Endothelial cell of umbilical vein (primary cell): Measurements from ENCODE around the gene KIAA0825. TPM values are rescaled to one million over a fixed set of nuclear protein-coding genes. Genes with fewer than 3 reads are reported as not detected.

Experiments
- Bru-seq: library from RNA; stranded (reverse); fragments of 400-500 nt; gene quantifications from one replicate; lab custom pipeline; 2021; lab: Mats Ljungman, UMichigan
- BruChase-seq, 2 experiments: library from RNA; stranded (reverse); fragments of 400-500 nt; gene quantifications; one replicate each; lab custom pipeline; 2021; lab: Mats Ljungman, UMichigan
- BruUV-seq: library from RNA; stranded (reverse); fragments of 400-500 nt; replicated peaks from 2 replicates; lab custom pipeline; 2021; lab: Mats Ljungman, UMichigan
- CTCF ChIA-PET: fragments of 300-600, 350-600 bp; sonication (Branson Sonifier 250); formaldehyde crosslinking; loops from one replicate; lab custom pipeline; 2021; ENCODE audit warnings: antibody characterized with exemption, inconsistent platforms; lab: Charles Lee
- POLR2A ChIA-PET: fragments of 300-600, 350-600 bp; sonication (Branson Sonifier 250); formaldehyde crosslinking; loops from one replicate; lab custom pipeline; 2021; ENCODE audit warnings: antibody characterized with exemption, inconsistent platforms; lab: Charles Lee
- DNase-seq: peaks from one replicate; pipeline ENCODE4 v3.0.0-alpha.2; 2011; ENCODE audit warnings: low read depth, low spot score
- FAIRE-seq: peaks from 2 replicates; lab custom pipeline; 2011; peaks lifted over from hg19 to GRCh38; lab: Jason Lieb, UNC
- H2AFZ ChIP-seq: 2 replicates; pipeline ENCODE4 v1.6.0; 2012; ENCODE audit warnings: low read depth, low read length, control low read depth, inconsistent platforms
- H3K27ac ChIP-seq: 2 replicates; pipeline ENCODE4 v1.5.1; 2011; ENCODE audit warnings: low read depth, mild to moderate bottlenecking, control low read depth, low read length, moderate library complexity; ENCODE audit not compliant: insufficient read depth
- H3K27me3 ChIP-seq, 2 experiments: 2 replicates each; pipeline versions ENCODE4 v1.6.0 to v1.6.1; 2011; ENCODE audit warnings: low read length in 2 of 2, mixed read lengths in 1 of 2; ENCODE audit not compliant: control insufficient read depth in 2 of 2, insufficient read depth in 2 of 2
- H3K36me3 ChIP-seq, 2 experiments: 2 replicates in 1 of 2; 3 replicates in 1 of 2; pipeline ENCODE4 v1.5.1; 2011; ENCODE audit warnings: low read length in 2 of 2, mild to moderate bottlenecking in 1 of 2, moderate library complexity in 1 of 2; ENCODE audit not compliant: control insufficient read depth in 2 of 2, insufficient read depth in 2 of 2; ENCODE audit errors: extremely low read depth in 1 of 2
- H3K4me1 ChIP-seq: 3 replicates; pipeline ENCODE4 v1.5.1; 2011; ENCODE audit warnings: mild to moderate bottlenecking, low read length; ENCODE audit not compliant: control insufficient read depth, insufficient read depth; ENCODE audit errors: extremely low read depth
- H3K4me2 ChIP-seq: 2 replicates; pipeline ENCODE4 v1.6.1; 2011; ENCODE audit warnings: low read length, control low read depth, mixed read lengths; ENCODE audit not compliant: insufficient read depth
- H3K4me3 ChIP-seq, 3 experiments: fragments of 200-600 bp in 1 of 3; sonication (generic), shearing (Covaris generic) in 1 of 3; replicated peaks in 1 of 3; 2 replicates each; pipeline ENCODE4 v1.5.1; 2011 to 2016; ENCODE audit warnings: control low read depth in 3 of 3, low read length in 3 of 3, mild to moderate bottlenecking in 2 of 3, inconsistent platforms in 1 of 3, low read depth in 1 of 3, moderate library complexity in 1 of 3; ENCODE audit not compliant: insufficient read depth in 1 of 3
- H3K79me2 ChIP-seq: 2 replicates; pipeline ENCODE4 v1.6.0; 2012; ENCODE audit warnings: low read length, inconsistent platforms; ENCODE audit not compliant: control insufficient read depth, insufficient read depth
- H3K9ac ChIP-seq: replicated peaks from 2 replicates; pipeline ENCODE3; 2011; ENCODE audit warnings: low read length, control low read depth; ENCODE audit not compliant: insufficient read depth; ENCODE audit errors: extremely low read depth
- H3K9me1 ChIP-seq: replicated peaks from 3 replicates; pipeline ENCODE4 v1.6.0; 2011; ENCODE audit warnings: mild to moderate bottlenecking, low read length; ENCODE audit not compliant: control insufficient read depth, insufficient read depth; ENCODE audit errors: extremely low read depth
- H3K9me3 ChIP-seq: replicated peaks from 2 replicates; pipeline ENCODE4 v1.5.1; 2012; ENCODE audit warnings: low read length, inconsistent platforms; ENCODE audit not compliant: control insufficient read depth, insufficient read depth
- H4K20me1 ChIP-seq: replicated peaks from 2 replicates; pipeline ENCODE3; 2011; ENCODE audit warnings: mild to moderate bottlenecking, low read length; ENCODE audit not compliant: control insufficient read depth, insufficient read depth; ENCODE audit errors: extremely low read depth
- FOS ChIP-seq: IDR thresholded peaks from 2 replicates; pipeline ENCODE4 v1.6.1; 2011; ENCODE audit warnings: mild to moderate bottlenecking, low read length, moderate library complexity, borderline replicate concordance; ENCODE audit not compliant: insufficient read depth
- GATA2 ChIP-seq: IDR thresholded peaks from 2 replicates; pipeline ENCODE4 v1.7.0; 2011; ENCODE audit warnings: low read depth, mild to moderate bottlenecking, moderate library complexity, mixed read lengths, low read length; ENCODE audit not compliant: insufficient read length, insufficient read depth
- MYC ChIP-seq: IDR thresholded peaks from one replicate; pipeline ENCODE4 v1.6.1; 2011; ENCODE audit warnings: mild to moderate bottlenecking, low read depth, low read length
- POLR2A ChIP-seq: IDR thresholded peaks from 2 replicates; pipeline ENCODE4 v1.6.1; 2012; ENCODE audit warnings: low read depth, mild to moderate bottlenecking, control low read depth, low read length
- POLR2AphosphoS5 ChIP-seq: IDR thresholded peaks from 2 replicates; pipeline ENCODE4 v1.6.1; 2012; ENCODE audit warnings: low read depth, mild to moderate bottlenecking, control low read depth, low read length, moderate library complexity; ENCODE audit not compliant: insufficient read depth
- dilution Hi-C: fragments of 300-500 bp; cut with MboI; formaldehyde crosslinking; loops from one replicate; pipeline ENCODE4 v1.15.0; 2019; ENCODE audit warnings: low sequenced_read_pairs; ENCODE audit not compliant: extremely low pct_ligation_motif_present
- intact Hi-C: fragments of 100-400 bp; cut with micrococcal nuclease; formaldehyde crosslinking; loops from one replicate; pipeline ENCODE4 v1.10.0; 2022
- long read RNA-seq: library from polyadenylated mRNA; stranded (forward); transcript quantifications from one replicate; pipeline ENCODE4 v2.0.0, GENCODE V29; 2021
- polyA minus RNA-seq, 3 experiments: library from RNA; depleted of rRNA, polyadenylated mRNA; stranded (reverse); fragments of >200 nt; gene quantifications; 1 replicate in 1 of 3; 2 replicates in 2 of 3; pipeline ENCODE4 v1.2.3, GENCODE V29; 2011
- polyA plus RNA-seq, 4 experiments: library from polyadenylated mRNA; depleted of rRNA in 3 of 4; stranded (reverse) in 3 of 4; unstranded in 1 of 4; fragments of >200 nt; gene quantifications; 2 replicates each; pipeline versions ENCODE4 v1.2.1 to v1.2.3, GENCODE V29; 2011 to 2012; ENCODE audit warnings: missing spikeins in 1 of 4
- total RNA-seq: library from RNA; stranded (reverse); gene quantifications from 2 replicates; pipeline ENCODE4 v1.2.3, GENCODE V29; 2021
- TF ChIP-seq, protein P1 (sequence below): IDR thresholded peaks from 2 replicates; pipeline ENCODE4 v1.6.1; 2011; ENCODE audit not compliant: insufficient read depth, insufficient read length

KIAA0825 gene, protein sequence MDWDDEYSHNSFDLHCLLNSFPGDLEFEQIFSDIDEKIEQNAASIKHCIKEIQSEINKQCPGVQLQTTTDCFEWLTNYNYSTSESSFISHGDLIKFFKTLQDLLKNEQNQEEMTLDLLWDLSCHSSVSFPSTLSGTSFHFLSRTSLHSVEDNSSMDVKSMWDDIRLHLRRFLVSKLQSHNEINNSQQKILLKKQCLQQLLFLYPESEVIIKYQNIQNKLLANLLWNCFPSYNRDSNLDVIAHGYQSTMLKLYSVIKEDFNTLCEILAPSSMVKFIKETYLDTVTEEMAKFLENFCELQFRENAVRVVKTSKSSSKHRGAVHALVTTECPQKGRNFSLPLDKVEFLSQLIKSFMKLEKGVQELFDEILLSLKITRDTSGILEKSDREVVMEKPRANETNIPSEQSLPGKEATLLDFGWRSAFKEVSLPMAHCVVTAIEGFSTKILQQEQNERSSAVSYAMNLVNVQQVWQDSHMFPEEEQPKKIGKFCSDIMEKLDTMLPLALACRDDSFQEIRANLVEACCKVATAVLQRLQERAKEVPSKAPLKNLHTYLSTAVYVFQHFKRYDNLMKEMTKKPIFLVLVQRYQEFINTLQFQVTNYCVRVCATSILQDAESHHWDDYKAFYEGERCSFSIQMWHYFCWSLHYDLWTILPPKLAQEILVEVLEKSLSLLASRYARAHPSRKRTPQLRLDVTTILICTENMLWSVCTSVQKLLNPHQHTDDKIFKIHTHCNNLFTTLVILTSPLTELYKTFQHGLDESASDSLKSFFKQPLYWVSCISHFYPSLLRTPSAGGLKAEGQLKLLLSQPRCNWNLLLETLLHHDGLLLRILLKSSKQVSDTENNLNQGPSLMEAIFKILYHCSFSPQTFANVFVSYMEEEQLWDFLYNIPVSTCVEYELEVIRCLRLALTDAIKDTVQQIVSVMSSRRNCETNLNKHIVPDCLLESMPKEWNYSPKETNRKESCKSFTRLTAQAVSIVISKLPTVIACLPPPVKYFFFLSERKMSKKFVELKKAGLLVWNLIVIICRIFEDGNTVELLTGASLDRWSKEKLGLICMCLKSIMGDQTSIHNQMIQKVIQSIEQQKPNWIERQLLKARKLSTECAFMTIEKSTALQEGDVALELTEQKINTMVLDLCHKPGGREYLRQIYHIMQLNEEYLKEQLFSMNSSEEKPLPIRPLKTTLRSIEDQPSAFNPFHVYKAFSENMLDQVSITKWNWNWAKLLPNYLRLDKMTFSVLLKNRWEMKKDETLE (N-terminal part only)
- total RNA-seq = 1.1 and 1.3 TPM in 2 replicates
- 0.10 and 0.15 TPM in 2 replicates for polyA plus RNA-seq
- 0.30 and 0.37 TPM in 2 replicates for polyA plus RNA-seq (2011; cell fraction: cytosol; rRNA removed)
- polyA plus RNA-seq (2011; cell fraction: nucleus; rRNA removed) = 0.88 and 1.0 TPM in 2 replicates
- polyA plus RNA-seq (2012) = 0.52 and 0.61 TPM in 2 replicates
- 1.8 and 2.1 TPM in 2 replicates for polyA minus RNA-seq
- 30.2 TPM for polyA minus RNA-seq (2011; cell fraction: cytosol; rRNA and poly(A)+ RNA removed)
- polyA minus RNA-seq (2011; cell fraction: nucleus; rRNA and poly(A)+ RNA removed) = 8.8 and 12.3 TPM in 2 replicates
- Bru-seq, nascent RNA = percentile 38 among the genes with signal in this experiment
- percentile 33 among the genes with signal in this experiment for BruChase-seq, experiment 1, labeled RNA remaining after a 6-hour chase
- BruChase-seq, experiment 2, labeled RNA remaining after a 2-hour chase = percentile 35 among the genes with signal in this experiment
- long read RNA-seq = 0 reads

DNA sequence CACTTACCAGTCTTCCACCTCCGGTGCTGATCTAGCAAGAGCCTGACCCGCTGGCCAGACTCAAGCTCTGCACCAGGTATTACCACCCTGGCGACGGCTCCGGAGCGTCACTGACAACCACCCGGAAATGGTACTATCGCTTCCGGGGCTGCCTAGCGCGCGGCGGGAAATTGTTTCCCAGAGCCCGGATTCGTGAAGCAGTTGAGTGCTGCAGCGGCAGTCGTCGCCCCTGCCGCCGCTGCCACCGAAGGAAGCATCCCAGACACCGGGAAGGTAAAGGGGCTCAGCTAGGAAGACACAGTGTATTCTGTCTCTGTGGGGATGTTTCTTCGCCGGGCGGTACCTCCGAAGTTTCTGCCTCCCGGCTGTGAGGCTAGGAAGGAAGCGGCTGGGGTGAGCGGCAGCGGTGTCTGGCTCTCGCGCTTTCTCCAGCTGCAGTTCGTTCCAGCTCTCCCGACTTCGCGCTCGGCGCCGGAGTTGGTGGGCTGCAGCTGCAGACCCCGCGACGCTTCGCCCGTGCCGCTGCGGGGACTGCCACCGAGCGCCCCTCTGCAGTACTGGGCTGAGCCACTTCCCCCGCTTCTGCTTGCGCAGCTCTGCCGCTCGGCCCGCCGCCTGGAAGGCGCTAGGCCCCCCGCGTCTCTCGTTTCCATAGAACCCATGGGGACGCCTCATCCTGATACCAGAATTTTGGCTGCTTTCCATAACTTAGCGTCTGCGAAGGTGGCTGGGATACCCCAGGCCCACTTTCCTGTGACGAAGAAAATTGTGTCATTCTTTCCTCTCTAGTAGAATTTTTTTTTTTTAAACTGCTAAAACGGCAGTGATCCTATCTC is at the start of gene KIAA0825, which contains the start of gene SLF1:
TSS of gene KIAA0825 (minus strand) at position 112 of the 836 bp plus-strand sequence. CDS start 81,478 bp downstream, outside the sequence.
TSS of gene SLF1 (plus strand) at position 177 of the 836 bp plus-strand sequence. CDS start 10,142 bp downstream, outside the sequence.
- H4K20me1 ChIP-seq = no peaks in the 10 kb centered on the region
- TF ChIP-seq GATA2 = no peak
- TF ChIP-seq, protein P1, sequence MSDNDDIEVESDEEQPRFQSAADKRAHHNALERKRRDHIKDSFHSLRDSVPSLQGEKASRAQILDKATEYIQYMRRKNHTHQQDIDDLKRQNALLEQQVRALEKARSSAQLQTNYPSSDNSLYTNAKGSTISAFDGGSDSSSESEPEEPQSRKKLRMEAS = no peak
- peak; percentile 43 for TF ChIP-seq POLR2A
- no peak for TF ChIP-seq MYC
- TF ChIP-seq POLR2AphosphoS5 = no peak
- no peak for TF ChIP-seq FOS
- ChIA-PET CTCF (interaction anchor here (1.2 to 2.0 kb wide), 5 partner anchors 10 to 119 kb away, joined by 3 to 10 read pairs (median 4); no protein-coding TSS in a partner anchor), POLR2A (no interaction called here)
- H3K9ac ChIP-seq = peak within 1 kb of the TSS; percentile 65
- H3K36me3 ChIP-seq = no peaks in the 10 kb centered on the region
- dilution Hi-C loops (no loop called here), intact Hi-C loops (loop anchor here (1.0 to 2.0 kb wide), 2 partner anchors 75 to 120 kb away; no protein-coding TSS in a partner anchor)
- DNase-seq (peak; percentile 91), FAIRE-seq (peak; percentile 80)
- peaks cover 21% of the 10 kb centered on the region for H3K79me2 ChIP-seq
- H3K4me1 ChIP-seq = peaks cover 12% of the 10 kb centered on the region
- H3K27ac ChIP-seq = peak within 1 kb of the TSS; percentile 66
- peak within 1 kb of the TSS; percentile 88 for H3K4me2 ChIP-seq
- no peaks in the 10 kb centered on the region for H3K27me3 ChIP-seq
- H3K4me3 ChIP-seq = peak within 1 kb of the TSS; percentile 73 to 90 (median 79)
- H2AFZ ChIP-seq = peak within 1 kb of the TSS; percentile 98
- H3K9me3 ChIP-seq = no peaks in the 10 kb centered on the region
- TSS peak; percentile 43 for BruUV-seq
- H3K9me1 ChIP-seq = no peaks in the 10 kb centered on the region
